Mesothelial cell of epicardium (in vitro differentiated cells): ENCODE results near the gene DNAH2. TPM values are rescaled to one million over a fixed set of nuclear protein-coding genes. Genes with fewer than 3 reads are reported as not detected.
A peak's percentile ranks its signal among the peaks of the same experiment; 100 is the strongest.

ENCODE experiments used
- DNase-seq, 2 experiments: peaks; one replicate each; pipeline ENCODE4 v3.0.0; 2021; ENCODE audit warnings: low spot score in 2 of 2; ENCODE audit not compliant: unreplicated experiment in 2 of 2
- H3K27ac Mint-ChIP-seq: 2 replicates; pipeline ENCODE4 v1.8.0; 2021; ENCODE audit warnings: mixed read lengths
- H3K27me3 Mint-ChIP-seq: 2 replicates; pipeline ENCODE4 v1.8.0; 2021; ENCODE audit warnings: low read depth, mixed read lengths
- H3K36me3 Mint-ChIP-seq: 2 replicates; pipeline ENCODE4 v1.8.0; 2021; ENCODE audit warnings: mixed read lengths
- H3K4me1 Mint-ChIP-seq: 2 replicates; pipeline ENCODE4 v1.8.0; 2021; ENCODE audit warnings: mixed read lengths
- H3K4me3 Mint-ChIP-seq: 2 replicates; pipeline ENCODE4 v1.8.0; 2021; ENCODE audit warnings: mild to moderate bottlenecking, moderate library complexity, mixed read lengths
- H3K9me3 Mint-ChIP-seq: 2 replicates; pipeline ENCODE4 v1.8.0; 2021; ENCODE audit warnings: mixed read lengths
- total RNA-seq: library from RNA; stranded (reverse); gene quantifications from 3 replicates; pipeline ENCODE4 v1.2.1, GENCODE V29; 2021
- TF ChIP-seq, protein P1 (sequence below): fragments of 200-600 bp; sonication (generic); IDR thresholded peaks from one replicate; pipeline ENCODE4 v1.5.0; 2021; ENCODE audit warnings: antibody characterized with exemption; ENCODE audit not compliant: unreplicated experiment

Gene DNAH2
- total RNA-seq = 0.18 to 0.64 TPM (median 0.25 TPM) in 3 replicates

- TF ChIP-seq, protein P1, sequence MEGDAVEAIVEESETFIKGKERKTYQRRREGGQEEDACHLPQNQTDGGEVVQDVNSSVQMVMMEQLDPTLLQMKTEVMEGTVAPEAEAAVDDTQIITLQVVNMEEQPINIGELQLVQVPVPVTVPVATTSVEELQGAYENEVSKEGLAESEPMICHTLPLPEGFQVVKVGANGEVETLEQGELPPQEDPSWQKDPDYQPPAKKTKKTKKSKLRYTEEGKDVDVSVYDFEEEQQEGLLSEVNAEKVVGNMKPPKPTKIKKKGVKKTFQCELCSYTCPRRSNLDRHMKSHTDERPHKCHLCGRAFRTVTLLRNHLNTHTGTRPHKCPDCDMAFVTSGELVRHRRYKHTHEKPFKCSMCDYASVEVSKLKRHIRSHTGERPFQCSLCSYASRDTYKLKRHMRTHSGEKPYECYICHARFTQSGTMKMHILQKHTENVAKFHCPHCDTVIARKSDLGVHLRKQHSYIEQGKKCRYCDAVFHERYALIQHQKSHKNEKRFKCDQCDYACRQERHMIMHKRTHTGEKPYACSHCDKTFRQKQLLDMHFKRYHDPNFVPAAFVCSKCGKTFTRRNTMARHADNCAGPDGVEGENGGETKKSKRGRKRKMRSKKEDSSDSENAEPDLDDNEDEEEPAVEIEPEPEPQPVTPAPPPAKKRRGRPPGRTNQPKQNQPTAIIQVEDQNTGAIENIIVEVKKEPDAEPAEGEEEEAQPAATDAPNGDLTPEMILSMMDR = no peak
- no peaks in the 10 kb centered on the region for H3K36me3 Mint-ChIP-seq
- peak within 1 kb of the TSS; percentile 86 for H3K4me3 Mint-ChIP-seq
- peaks cover 21% of the 10 kb centered on the region for H3K4me1 Mint-ChIP-seq
- H3K9me3 Mint-ChIP-seq = no peaks in the 10 kb centered on the region
- peak within 1 kb of the TSS; percentile 89 for H3K27ac Mint-ChIP-seq
- peak; percentile 74 to 87 for DNase-seq
- peaks cover 52% of the 10 kb centered on the region for H3K27me3 Mint-ChIP-seq
Observed at GRCh38 chr17:7716901-7717755, at the start of gene DNAH2. Gene DNAH2, plus strand, starts transcription at chr17:7717744. Its CDS starts 1,991 bp downstream, at chr17:7719735.

- no peak for DNase-seq
- TF ChIP-seq, protein P1 = no peak
- peaks cover 4% of the 10 kb centered on the region for H3K9me3 Mint-ChIP-seq
- no peak overlapping the region for H3K27ac Mint-ChIP-seq
- no peaks in the 10 kb centered on the region for H3K27me3 Mint-ChIP-seq
- H3K4me1 Mint-ChIP-seq = no peaks in the 10 kb centered on the region
- peaks cover 27% of the 10 kb centered on the region for H3K36me3 Mint-ChIP-seq
- no peak overlapping the region for H3K4me3 Mint-ChIP-seq
Observed at GRCh38 chr17:7668482-7668881, 49.1 kb upstream of the DNAH2 start.

DNA sequence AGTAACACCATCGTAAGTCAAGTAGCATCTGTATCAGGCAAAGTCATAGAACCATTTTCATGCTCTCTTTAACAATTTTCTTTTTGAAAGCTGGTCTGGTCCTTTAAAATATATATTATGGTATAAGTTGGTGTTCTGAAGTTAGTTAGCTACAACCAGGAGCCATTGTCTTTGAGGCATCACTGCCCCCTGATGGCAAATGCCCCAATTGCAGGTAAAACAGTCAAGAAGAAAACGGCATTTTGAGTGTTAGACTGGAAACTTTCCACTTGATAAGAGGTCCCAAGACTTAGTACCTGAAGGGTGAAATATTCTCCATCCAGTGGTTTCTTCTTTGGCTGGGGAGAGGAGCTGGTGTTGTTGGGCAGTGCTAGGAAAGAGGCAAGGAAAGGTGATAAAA is 44.3 kb upstream of the DNAH2 start:
- H3K27ac Mint-ChIP-seq = no peak overlapping the region
- H3K27me3 Mint-ChIP-seq = no peaks in the 10 kb centered on the region
- peaks cover 9% of the 10 kb centered on the region for H3K9me3 Mint-ChIP-seq
- TF ChIP-seq, protein P1 = peak; percentile 22
- no peaks in the 10 kb centered on the region for H3K4me1 Mint-ChIP-seq
- no peak for DNase-seq
- H3K4me3 Mint-ChIP-seq = no peak overlapping the region
- peaks cover 39% of the 10 kb centered on the region for H3K36me3 Mint-ChIP-seq

DNA sequence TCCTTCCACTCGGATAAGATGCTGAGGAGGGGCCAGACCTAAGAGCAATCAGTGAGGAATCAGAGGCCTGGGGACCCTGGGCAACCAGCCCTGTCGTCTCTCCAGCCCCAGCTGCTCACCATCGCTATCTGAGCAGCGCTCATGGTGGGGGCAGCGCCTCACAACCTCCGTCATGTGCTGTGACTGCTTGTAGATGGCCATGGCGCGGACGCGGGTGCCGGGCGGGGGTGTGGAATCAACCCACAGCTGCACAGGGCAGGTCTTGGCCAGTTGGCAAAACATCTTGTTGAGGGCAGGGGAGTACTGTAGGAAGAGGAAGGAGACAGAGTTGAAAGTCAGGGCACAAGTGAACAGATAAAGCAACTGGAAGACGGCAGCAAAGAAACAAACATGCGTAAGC is 42.6 kb upstream of the DNAH2 start:
- H3K27ac Mint-ChIP-seq = no peak overlapping the region
- H3K27me3 Mint-ChIP-seq = no peaks in the 10 kb centered on the region
- DNase-seq = no peak
- H3K36me3 Mint-ChIP-seq = peaks cover 38% of the 10 kb centered on the region
- H3K4me1 Mint-ChIP-seq = no peaks in the 10 kb centered on the region
- peaks cover 9% of the 10 kb centered on the region for H3K9me3 Mint-ChIP-seq
- TF ChIP-seq, protein P1 = no peak
- no peak overlapping the region for H3K4me3 Mint-ChIP-seq

- H3K9me3 Mint-ChIP-seq = peaks cover 9% of the 10 kb centered on the region
- DNase-seq = no peak
Observed at GRCh38 chr17:7676533-7676932, 41.0 kb upstream of the DNAH2 start.

More at GRCh38 chr17:7676533-7676932, 41.0 kb upstream of the DNAH2 start:
- Mint-ChIP-seq H3K36me3 (peaks cover 32% of the 10 kb centered on the region), H3K4me1 (no peaks in the 10 kb centered on the region), H3K4me3 (no peak overlapping the region), H3K27ac (no peak overlapping the region), H3K27me3 (no peaks in the 10 kb centered on the region)
- TF ChIP-seq, protein P1 = no peak
